ENCODE measurements around the gene EXOC3L4. TPM values are rescaled to one million over a fixed set of nuclear protein-coding genes. Genes with fewer than 3 reads are reported as not detected.
"Not testable (repeated sequence)": the region's sequence is repeated elsewhere in the genome, so short reads cannot be mapped to it uniquely, and the experiment has no call there.

The EXOC3L4 gene
- total RNA-seq, 1 donor from 2014 or later = not detected

DNA sequence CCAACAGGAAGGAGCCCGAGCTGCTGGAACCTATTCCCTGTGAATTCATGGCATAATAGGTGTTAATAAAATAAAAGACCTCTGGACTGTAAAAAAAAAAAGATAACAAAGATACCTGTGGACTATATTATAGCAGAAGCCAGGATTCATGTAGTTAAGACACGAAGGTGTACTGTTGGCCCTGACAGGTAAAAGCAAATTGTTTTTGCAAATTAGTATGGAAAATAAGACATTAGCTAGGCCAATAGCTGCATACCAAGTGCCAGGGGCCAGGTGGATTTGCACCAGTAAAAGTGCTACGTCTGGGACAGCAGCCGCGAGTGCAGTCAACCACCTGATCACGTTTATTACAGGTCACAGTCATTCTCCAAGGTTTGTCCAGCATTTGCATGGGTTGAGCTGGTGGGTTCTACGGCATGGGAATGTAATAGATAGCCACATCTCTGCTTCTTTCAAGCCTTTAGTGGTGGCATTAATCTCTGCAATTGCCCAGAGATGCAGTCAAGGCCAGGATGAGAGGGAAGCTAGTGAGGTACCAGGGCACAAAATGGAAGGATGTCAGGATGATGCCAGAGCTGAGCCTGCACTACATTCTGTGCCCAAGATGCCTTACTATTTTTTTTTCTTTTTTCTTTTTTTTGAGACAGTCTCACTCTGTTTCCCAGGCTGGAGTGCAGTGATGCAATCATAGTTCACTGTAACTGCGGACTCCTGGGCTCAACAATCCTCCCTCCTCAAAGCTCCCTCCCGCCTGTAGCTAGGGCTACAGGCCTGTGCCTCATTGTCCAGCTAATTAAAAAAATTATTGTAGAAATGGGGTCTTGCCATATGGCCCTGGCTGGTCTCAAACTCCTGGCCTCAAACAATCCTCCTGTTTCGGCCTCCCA is 55.1 kb downstream of the EXOC3L4 start:
- DNase-seq (ENCODE audit: low read depth in 2 of 2) = no peak

DNA sequence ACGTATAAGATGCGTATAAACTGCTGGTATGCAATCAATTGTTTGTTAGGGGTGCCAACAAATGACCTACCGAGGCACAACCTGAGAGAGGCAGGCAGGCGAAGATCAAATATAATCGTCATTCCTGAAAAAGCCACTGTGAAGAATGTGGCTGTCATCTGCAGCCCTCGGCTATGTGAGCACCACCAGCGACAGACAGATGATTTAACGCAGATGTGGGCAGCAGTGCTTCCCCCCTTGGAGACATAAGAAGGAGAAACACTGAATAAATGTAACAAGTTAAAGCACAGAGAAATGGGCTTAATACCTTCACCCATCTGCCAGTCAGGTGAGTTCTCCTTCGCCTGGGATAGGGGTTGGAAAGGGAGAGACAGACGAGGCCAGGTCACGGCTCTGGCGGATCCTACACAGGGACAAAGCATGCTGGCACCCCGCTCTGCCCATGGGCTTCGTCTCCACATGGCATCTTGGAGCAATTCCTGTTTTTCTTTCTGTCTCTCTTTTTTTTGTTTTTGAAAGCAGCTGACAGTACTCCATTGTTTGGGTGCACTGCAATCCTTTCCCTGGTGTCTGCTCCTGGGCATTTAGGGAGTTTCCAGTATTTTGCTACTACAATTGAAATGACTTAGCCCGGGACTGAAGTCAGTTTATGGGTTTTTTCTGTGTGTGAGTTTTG is 56.9 kb downstream of the EXOC3L4 start:
- no peak for DNase-seq (ENCODE audit: low read depth in 2 of 2)

DNA sequence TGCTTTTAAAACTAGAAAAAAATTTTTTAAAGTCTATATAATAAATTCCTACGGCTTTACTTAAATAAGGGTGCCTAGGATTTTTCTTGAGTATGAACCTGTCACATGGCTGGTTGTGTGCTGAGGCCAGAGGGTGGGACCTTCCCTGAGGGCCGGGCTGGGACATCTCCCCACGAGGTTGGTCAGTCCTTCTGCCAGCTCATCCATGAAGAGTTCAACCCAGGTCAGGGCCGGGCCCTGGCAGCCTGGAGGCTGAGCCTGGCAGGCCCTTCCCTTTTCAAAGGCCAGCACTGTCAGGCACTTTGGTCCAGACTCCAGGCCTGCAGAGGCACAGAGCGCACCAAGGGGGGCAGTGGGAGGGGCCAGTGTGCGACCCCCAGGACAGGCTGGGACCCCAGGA is 60.5 kb downstream of the EXOC3L4 start:
- no peak for DNase-seq (ENCODE audit: low read depth in 2 of 2)

DNA sequence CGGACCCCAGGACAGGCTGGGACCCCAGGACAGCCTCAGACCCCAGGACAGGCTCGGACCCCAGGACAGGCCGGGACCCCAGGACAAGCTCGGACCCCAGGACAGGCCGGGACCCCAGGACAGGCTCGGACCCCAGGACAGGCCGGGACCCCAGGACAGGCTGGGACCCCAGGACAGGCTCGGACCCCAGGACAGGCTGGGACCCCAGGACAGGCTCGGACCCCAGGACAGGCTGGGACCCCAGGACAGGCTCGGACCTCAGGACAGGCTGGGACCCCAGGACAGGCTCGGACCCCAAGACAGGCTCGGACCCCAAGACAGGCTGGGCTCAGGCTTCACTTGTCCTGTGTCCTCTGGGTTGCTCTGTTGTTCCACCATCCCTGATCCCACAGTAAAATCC is 60.9 kb downstream of the EXOC3L4 start:
- DNase-seq (ENCODE audit: low read depth in 2 of 2) = not testable (repeated sequence)

DNA sequence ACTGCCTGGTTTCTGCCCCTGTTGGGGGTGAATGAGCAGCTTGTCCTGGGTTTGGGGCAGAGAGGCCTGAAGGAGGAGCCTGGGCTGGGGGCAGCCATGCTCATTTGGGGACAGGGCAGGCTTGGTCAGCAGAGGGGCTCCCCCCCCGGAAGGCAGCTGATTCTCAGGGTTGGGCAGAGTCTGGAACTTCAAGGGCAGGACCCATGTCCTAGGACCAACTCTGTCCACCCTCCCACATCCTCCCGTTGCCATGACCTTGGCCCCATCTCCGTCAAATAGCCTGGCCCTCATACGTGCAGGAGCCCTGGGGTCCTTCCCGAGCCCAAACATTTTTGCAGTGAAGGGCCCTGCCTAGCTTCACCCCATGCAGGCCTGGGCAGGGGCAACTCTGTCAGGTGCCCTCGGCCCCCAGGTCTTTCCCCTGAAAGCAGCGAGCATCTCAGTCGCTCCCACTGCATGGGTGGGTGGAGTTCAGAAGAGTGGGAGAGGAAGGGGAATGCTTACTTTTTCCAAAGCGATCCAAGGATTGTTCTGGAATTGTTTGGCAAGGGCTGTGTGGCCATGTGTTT is 61.4 kb downstream of the EXOC3L4 start:
- no peak for DNase-seq (ENCODE audit: low read depth in 2 of 2)

DNA sequence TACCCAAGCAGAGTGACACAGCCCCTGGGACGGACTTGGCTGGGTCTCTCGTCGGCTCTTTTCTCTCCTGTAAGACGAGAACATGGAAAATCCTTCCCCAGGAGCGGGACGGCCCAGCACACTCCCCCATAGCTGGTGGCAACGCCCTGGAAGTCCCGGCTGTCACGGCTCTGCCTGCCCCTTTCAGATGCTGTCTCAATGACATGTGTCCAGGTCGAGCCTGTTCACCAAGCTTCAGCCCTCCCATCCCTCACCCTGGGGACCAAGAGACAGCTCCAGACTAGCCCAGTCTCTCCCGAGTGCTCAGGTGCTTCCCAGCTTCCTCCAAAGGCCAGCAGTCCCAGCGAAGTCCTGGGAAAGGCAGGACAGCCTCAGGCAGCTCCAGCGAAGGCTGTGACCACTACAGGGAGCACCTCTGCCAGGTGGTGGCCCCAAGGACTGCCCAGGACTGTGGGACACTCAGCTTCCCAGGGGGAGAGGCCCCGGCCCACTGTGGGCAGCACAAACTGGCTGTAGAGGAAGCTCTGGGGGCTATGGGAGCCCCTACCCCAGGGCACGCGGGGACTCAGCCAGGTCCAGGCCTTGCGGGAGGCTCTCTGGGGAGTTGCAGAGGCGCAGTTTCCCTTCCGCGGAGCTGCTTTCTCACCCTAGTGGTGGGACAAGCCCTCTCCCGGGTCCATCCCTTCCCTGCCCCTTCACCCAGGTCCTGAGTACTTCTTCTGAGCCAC is 62.3 kb downstream of the EXOC3L4 start:
- DNase-seq (ENCODE audit: low read depth in 2 of 2) = no peak

DNA sequence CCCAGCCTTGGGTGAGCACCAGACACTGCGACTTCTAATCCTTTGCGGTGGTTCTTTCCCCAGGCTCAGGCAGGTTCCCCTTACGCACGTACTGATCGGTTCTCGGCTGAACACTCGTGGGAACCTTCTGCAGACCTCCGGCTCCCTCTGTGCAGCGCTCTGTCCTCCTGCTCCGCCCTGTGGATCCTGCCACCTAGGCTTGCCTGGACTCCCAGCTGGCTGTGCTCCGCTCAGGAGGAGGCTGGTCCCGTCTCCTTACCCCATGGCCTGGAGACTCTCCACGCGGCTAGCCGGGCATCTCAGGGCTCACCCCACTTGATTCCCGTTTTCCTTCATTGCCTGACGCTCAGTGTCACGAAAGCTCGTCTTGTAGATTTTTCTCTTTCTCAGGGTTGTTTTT is 63.4 kb downstream of the EXOC3L4 start:
- no peak for DNase-seq (ENCODE audit: low read depth in 2 of 2)

DNA sequence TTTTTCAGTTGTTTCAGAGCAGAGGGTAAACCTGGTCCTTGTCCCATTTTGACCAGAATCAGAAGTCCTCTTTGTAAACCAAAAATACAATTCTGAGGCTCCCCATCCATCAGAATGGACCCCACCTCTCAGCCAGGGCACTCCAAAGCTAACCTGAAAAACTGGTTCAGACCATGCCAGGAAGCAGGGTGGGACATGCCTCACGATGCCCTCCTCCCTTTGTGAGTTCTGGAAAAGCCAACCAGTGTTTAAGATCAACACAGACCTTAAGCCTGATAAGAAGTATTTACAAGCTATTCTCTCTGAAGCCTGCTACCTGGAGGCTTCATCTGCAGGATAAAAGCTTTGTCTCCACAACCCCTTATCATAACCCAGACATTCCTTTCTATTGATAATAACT is 64.2 kb downstream of the EXOC3L4 start:
- DNase-seq (ENCODE audit: low read depth in 2 of 2) = no peak

Other genes starting within 250 kb of the EXOC3L4 start
- 0.13 TPM in 2 replicates for gene AMN, start 172.1 kb upstream of the EXOC3L4 start, total RNA-seq
- 89.3 and 127 TPM in 2 replicates for gene CDC42BPB, start 37.2 kb upstream of the EXOC3L4 start, total RNA-seq
- not detected in 2 replicates for gene LBHD2, start 10.5 kb upstream of the EXOC3L4 start, total RNA-seq
- 38.3 and 64.3 TPM in 2 replicates for gene TNFAIP2, start 28.7 kb downstream of the EXOC3L4 start, total RNA-seq
- 78.9 and 79.6 TPM in 2 replicates for gene EIF5, start 239.5 kb downstream of the EXOC3L4 start, total RNA-seq

Data from dermis microvascular lymphatic vessel endothelial cell (primary cell).